ENCODE measurements around the gene CUEDC1. TPM values are rescaled to one million over a fixed set of nuclear protein-coding genes. Genes with fewer than 3 reads are reported as not detected.

CUEDC1 gene
- polyA plus RNA-seq, 2 of the 4 experiments (the other 2 are of a cell fraction) = 44.3 to 90.6 TPM

- TF ChIP-seq REST (IDR thresholded peaks at IDR 0.05) = no peak
- TF ChIP-seq BCL3 (IDR thresholded peaks at IDR 0.05) = peak; percentile 85
- TF ChIP-seq RCOR1 (IDR thresholded peaks at IDR 0.05; ENCODE audit: low read depth, low read length) = 0 out of 2 replicates have a peak, but pooled peaks have one; percentile 44
- TF ChIP-seq RAD21 (conservative IDR thresholded peaks at IDR 0.05 in 1 of 2, IDR thresholded peaks at IDR 0.05 in 1 of 2) = peak; percentile 54 to 68
- no peak for TF ChIP-seq POLR2A (IDR thresholded peaks at IDR 0.05; ENCODE audit: low read length)
- no peak for TF ChIP-seq TP53 (CRISPR knock-in tag; IDR thresholded peaks at IDR 0.05)
- no peak for TF ChIP-seq RFX5 (IDR thresholded peaks at IDR 0.05)
- no peak for TF ChIP-seq E2F6 (IDR thresholded peaks at IDR 0.05; ENCODE audit: borderline replicate concordance, low read depth)
- TF ChIP-seq FOXS1 (CRISPR knock-in tag; IDR thresholded peaks at IDR 0.05) = peak; percentile 27; the same call in 1 of the 2 replicates
- no peak for TF ChIP-seq HES2 (IDR thresholded peaks at IDR 0.05)
- TF ChIP-seq MAX (IDR thresholded peaks at IDR 0.05) = peak; percentile 91
- TF ChIP-seq FOSL2 (IDR thresholded peaks at IDR 0.05) = peak; percentile 96
- peak; percentile 99 for TF ChIP-seq FOSL2 (CRISPR knock-in tag; IDR thresholded peaks at IDR 0.05)
- TF ChIP-seq JUNB (IDR thresholded peaks at IDR 0.05) = peak; percentile 88
- TF ChIP-seq MAFK (IDR thresholded peaks at IDR 0.05; ENCODE audit: partially characterized antibody) = peak; percentile 3
- peak; percentile 63 for TF ChIP-seq FOSB (CRISPR knock-in tag; IDR thresholded peaks at IDR 0.05)
- peak; percentile 81 for TF ChIP-seq PBX3 (IDR thresholded peaks at IDR 0.05)
- peak; percentile 94 for TF ChIP-seq ZFP36 (IDR thresholded peaks at IDR 0.05; ENCODE audit: borderline replicate concordance, partially characterized antibody)
- peak; percentile 36; the same call in 1 of the 2 replicates for TF ChIP-seq ZNF302 (CRISPR knock-in tag; IDR thresholded peaks at IDR 0.05)
These were observed 6.4 kb downstream of the CUEDC1 start (continued) for GRCh38 chr17:57948555-57949420.

GRCh38 chr17:57948169-57948554, 7.0 kb downstream of the CUEDC1 start:
- peak overlapping the region; percentile 7; the same call in 2 of the 3 replicates for H3K4me3 ChIP-seq
- peak overlapping the region; percentile 93 to 100 for H3K27ac ChIP-seq
- ATAC-seq (peak; percentile 21 to 27), DNase-seq (ENCODE audit: low read depth in 1 of 2, low spot score in 1 of 2) (no peak), FAIRE-seq (no peak)
- WGBS (ENCODE audit: missing lambda C conversion rate) = 0% methylated on average over 5 of the region's 5 CpGs
- POLR2A ChIA-PET = interaction anchor here (0.9 to 3.0 kb wide), 17 partner anchors 11 to 98 kb away, joined by 3 to 23 read pairs (median 8); partner anchors contain the start of genes MRPS23, SRSF1 and VEZF1
- TF ChIP-seq ATOH8 (CRISPR knock-in tag; IDR thresholded peaks at IDR 0.05; ENCODE audit: low read depth) = peak; percentile 35; the same call in 1 of the 2 replicates
- TF ChIP-seq SREBF2 (IDR thresholded peaks at IDR 0.05) = no peak
- no peak for TF ChIP-seq MAFK (IDR thresholded peaks at IDR 0.05; ENCODE audit: partially characterized antibody)
- TF ChIP-seq MAX (IDR thresholded peaks at IDR 0.05) = no peak
- peak; percentile 35; the same call in 1 of the 2 replicates for TF ChIP-seq HOXB13 (CRISPR knock-in tag; IDR thresholded peaks at IDR 0.05; ENCODE audit: low read depth)
- TF ChIP-seq GATA3 (IDR thresholded peaks at IDR 0.05; ENCODE audit: borderline replicate concordance) = no peak
- peaks cover 94% of the 10 kb centered on the region for H3K4me1 ChIP-seq
- CTCF ChIA-PET = interaction anchor here (0.7 to 26.8 kb wide), 20 partner anchors 2 to 115 kb away, joined by 3 to 386 read pairs (median 16); partner anchors contain the start of genes CUEDC1 and VEZF1
- peak overlapping the region; percentile 96 for H3K4me2 ChIP-seq
- H3K9me3 ChIP-seq = no peaks in the 10 kb centered on the region
